Measurements from ENCODE around the gene TTLL5. TPM values are rescaled to one million over a fixed set of nuclear protein-coding genes. Genes with fewer than 3 reads are reported as not detected.
A peak's percentile ranks its signal among the peaks of the same experiment; 100 is the strongest.

Gene TTLL5
- total RNA-seq, 1 donor from 2014 or later = 45.2 TPM

DNA sequence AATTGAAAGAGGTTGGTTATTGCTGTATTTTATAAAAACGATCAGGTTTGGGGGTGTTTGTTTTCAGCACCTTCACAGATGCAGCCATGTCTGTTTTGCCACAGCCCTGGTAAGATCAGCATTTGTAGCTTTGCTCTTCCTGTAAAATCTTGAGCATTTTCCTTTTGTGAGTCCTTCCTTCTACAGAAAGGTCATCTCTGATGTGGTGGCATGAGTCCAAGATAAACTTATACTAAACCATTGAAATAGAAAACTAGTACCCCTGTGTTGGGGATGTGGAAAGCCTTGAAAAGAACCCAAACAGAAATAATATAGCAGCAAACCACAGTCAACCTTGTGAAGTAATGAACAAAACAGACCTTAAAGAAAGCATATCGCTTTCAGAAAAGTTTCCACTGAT, 235.3 kb downstream of the TTLL5 start:
- no peak for TF ChIP-seq CTCF (IDR thresholded peaks at IDR 0.05; ENCODE audit: unreplicated experiment)
- H3K4me3 Mint-ChIP-seq = no peak overlapping the region
- H3K27me3 Mint-ChIP-seq (ENCODE audit: low read depth) = no peaks in the 10 kb centered on the region
- DNase-seq (ENCODE audit: low spot score in 2 of 2, unreplicated experiment in 2 of 2) = no peak
- H3K4me1 Mint-ChIP-seq = peaks cover 12% of the 10 kb centered on the region
- H3K9me3 Mint-ChIP-seq = peaks cover 3% of the 10 kb centered on the region
- peak overlapping the region; percentile 83 for H3K27ac Mint-ChIP-seq
- peaks cover 5% of the 10 kb centered on the region for H3K36me3 Mint-ChIP-seq

DNA sequence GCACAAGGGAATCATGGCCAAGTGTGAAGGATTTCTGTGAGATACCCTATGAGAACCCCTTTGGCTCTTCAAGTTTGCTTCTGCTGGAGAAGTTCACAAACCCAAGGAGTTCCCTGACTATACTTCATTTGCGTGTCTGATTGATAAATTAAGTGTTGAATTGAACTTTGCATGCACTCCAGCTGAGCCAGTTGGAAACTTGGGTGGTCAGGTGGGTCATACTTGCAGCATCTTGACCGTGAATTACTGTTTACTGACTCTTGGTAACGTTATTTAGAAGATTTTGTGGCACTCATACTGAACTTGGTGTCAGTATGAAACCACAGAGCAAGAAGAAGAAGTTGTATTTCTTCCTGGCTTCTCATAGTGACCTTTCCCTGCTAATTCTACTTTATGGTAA, 243.3 kb downstream of the TTLL5 start:
- no peaks in the 10 kb centered on the region for H3K27me3 Mint-ChIP-seq (ENCODE audit: low read depth)
- no peaks in the 10 kb centered on the region for H3K9me3 Mint-ChIP-seq
- DNase-seq (ENCODE audit: low spot score in 2 of 2, unreplicated experiment in 2 of 2) = no peak
- no peak for TF ChIP-seq CTCF (IDR thresholded peaks at IDR 0.05; ENCODE audit: unreplicated experiment)
- H3K4me1 Mint-ChIP-seq = peaks cover 24% of the 10 kb centered on the region
- H3K36me3 Mint-ChIP-seq = peaks cover 5% of the 10 kb centered on the region
- no peak overlapping the region for H3K27ac Mint-ChIP-seq
- no peak overlapping the region for H3K4me3 Mint-ChIP-seq

DNA sequence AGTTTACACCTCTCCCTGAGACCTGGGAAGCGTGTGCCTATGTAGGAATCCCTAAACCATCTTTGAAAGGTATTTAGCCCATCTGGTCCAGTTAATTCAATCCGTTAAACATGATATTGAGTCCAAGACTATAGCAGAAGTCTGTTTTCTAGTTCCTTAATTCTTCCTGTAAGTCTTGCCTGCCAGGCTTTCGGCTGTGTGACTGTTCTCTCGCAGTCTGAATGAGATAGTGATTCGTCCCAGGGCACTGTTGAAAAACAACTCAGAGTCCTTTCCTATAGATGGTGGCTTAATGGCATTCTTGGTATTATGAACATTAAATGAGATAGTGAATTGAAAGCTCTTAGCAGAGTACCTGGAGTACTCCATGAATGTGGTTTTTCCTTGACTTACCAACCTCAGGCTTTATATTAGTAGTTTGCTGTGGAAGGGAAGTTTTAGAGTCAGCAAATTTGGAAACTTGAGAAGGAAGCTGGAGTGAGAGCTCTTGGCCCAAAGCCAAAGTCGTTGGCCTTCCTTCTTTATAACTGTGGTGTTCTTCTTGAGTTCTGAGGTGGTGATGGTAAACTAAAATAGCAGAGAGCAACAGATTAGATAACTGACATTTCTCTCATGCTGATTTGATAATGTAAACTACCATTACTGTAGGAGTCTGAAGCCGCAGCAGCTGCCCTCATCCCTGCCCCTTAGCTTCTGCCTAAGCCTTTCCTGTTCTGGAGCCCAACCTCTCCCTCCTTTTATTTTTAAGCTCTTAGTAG, 244.3 kb downstream of the TTLL5 start:
- TF ChIP-seq CTCF (IDR thresholded peaks at IDR 0.05; ENCODE audit: unreplicated experiment) = no peak
- no peaks in the 10 kb centered on the region for H3K9me3 Mint-ChIP-seq
- H3K4me1 Mint-ChIP-seq = peaks cover 34% of the 10 kb centered on the region
- H3K36me3 Mint-ChIP-seq = peaks cover 5% of the 10 kb centered on the region
- no peak for DNase-seq (ENCODE audit: low spot score in 2 of 2, unreplicated experiment in 2 of 2)
- no peak overlapping the region for H3K4me3 Mint-ChIP-seq
- H3K27ac Mint-ChIP-seq = peak overlapping the region; percentile 60
- H3K27me3 Mint-ChIP-seq (ENCODE audit: low read depth) = no peaks in the 10 kb centered on the region

DNA sequence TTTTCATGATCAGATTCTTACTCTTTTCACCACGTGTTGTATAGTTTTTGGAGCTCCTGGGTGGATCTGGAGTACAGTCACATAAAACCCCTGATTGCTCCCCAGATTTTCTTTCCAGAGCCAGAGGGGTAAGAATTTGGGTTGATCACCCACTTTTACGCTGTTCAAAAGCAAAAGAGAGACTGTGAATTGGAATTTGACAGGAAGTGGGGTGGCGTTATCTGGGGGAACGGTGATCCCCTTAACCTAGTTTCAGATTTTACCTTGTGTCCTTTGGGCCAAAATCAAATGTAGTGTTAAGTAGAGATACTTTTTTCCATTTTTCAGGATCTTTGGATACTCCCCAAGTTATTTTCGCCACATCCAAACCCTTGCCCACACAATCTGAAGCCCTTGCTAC, 245.2 kb downstream of the TTLL5 start:
- Mint-ChIP-seq H3K4me3 (no peak overlapping the region), H3K4me1 (peaks cover 39% of the 10 kb centered on the region), H3K9me3 (no peaks in the 10 kb centered on the region), H3K36me3 (peaks cover 5% of the 10 kb centered on the region), H3K27ac (no peak overlapping the region), H3K27me3 (ENCODE audit: low read depth) (no peaks in the 10 kb centered on the region)
- no peak for DNase-seq (ENCODE audit: low spot score in 2 of 2, unreplicated experiment in 2 of 2)
- no peak for TF ChIP-seq CTCF (IDR thresholded peaks at IDR 0.05; ENCODE audit: unreplicated experiment)

- no peaks in the 10 kb centered on the region for H3K9me3 Mint-ChIP-seq
- peaks cover 5% of the 10 kb centered on the region for H3K36me3 Mint-ChIP-seq
- peak; percentile 96 for TF ChIP-seq CTCF (IDR thresholded peaks at IDR 0.05; ENCODE audit: unreplicated experiment)
- H3K4me3 Mint-ChIP-seq = no peak overlapping the region
- DNase-seq (ENCODE audit: low spot score in 2 of 2, unreplicated experiment in 2 of 2) = peak; percentile 56 to 80
- H3K27me3 Mint-ChIP-seq (ENCODE audit: low read depth) = no peaks in the 10 kb centered on the region
- H3K4me1 Mint-ChIP-seq = peaks cover 44% of the 10 kb centered on the region
- no peak overlapping the region for H3K27ac Mint-ChIP-seq
These were observed 245.7 kb downstream of the TTLL5 start for GRCh38 chr14:75906680-75907280.

All from mesothelial cell of epicardium (in vitro differentiated cells).